GM21786 (cell line): ENCODE data around the gene ITGA11.
"Not testable (repeated sequence)": the region's sequence is repeated elsewhere in the genome, so short reads cannot be mapped to it uniquely, and the experiment has no call there.

ENCODE experiments used
- ATAC-seq: cut with Tn5 transposase; IDR thresholded peaks from one replicate; pipeline ENCODE4 v1.9.1; 2021; ENCODE audit not compliant: unreplicated experiment

Gene ITGA11

DNA sequence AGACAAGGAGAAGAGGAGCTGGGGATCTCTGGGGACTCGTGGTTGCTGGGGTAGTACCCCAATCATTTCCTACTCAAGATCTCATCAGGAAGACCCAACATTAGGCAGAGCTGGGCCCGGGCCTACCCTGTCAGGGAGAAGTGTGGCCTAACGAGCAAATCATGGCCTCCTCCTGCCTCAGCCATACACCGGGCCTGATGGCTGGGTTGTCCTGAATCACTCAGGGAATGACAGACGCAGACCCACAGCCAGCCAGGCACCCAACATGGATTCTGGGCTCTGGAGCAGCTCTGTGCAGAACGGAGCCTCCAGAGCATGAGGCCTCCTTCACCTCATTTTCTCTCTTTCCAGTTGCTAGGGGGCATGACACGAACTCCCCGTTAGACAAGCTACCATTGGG lies 19.7 kb downstream of the ITGA11 start:
- ATAC-seq: no peak

DNA sequence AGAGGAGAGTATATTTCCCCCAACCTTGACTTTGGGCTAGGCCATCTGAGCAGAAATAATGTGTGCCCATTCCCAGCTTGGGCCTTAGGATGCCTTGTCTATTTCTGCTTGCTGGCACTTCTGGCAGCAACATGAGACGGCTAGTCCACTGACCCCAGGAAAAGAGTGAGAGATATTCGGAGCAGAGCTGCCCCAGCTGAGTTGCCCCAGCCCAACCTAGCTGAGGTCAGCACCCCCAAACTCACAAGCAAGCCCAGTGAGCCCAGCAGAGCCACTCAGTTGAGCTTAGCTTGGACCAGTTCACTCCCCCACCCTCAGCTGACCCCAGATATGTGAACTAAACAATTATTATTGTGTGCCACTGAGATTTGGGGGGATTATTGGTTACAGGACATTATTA lies 20.2 kb downstream of the ITGA11 start:
- ATAC-seq: no peak

DNA sequence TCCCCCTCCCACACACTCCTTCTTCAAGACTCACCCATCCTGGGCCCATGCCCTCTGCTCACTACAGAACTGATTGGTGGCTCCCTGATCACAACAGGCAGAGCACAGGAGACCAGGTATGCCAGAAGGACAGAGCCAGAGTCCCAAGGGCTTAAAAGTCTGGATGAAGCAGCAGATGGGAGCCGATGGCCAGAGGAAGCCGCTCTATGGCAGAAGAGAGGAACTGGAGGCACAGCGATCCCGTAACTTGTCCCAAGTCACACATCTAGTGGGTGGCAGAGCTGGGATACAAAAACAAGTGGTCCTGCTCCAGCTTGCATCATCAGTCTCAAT lies 20.7 kb downstream of the ITGA11 start:
- ATAC-seq: no peak

DNA sequence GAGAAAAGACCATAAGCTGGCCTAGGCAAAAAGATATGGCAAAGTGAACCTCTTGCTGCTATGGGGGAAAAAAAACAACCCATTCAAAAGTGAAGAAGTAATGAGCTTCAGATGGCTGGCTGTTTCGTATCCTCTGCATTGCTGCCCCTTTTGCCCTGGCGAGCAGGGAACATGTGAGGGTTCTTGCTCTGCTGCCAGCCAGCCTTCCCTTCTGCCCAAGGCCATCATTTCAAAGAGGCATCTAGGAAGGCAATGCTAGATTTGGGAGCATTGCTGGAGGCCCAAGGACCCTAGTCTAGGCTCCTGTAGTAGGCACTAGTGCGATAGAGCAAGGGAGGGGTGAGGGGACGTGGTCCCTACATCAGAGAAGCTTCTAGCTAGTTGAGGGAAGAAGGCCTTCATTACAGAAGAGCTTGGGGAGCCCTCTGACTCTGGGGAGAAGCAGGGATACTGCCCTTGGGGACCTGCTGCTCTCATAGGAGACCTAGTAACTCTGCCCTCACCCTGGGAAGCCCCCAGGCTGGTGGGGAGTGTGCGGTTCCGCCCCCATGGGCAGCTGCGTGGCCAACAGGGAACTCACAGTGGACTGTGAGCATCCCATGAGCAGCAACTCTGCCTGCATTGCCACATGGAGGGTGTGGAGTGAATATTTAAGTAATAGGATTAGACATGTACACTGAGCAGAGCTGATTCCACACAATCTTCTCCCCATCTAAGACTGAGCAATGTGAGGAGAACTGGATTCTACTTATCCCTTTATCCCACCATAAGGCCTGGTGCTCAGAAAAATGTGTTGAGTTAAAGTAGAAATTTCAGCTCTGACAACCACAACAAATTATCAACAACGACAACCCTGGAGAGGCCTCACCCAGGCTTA lies 21.3 kb downstream of the ITGA11 start:
- no peak for ATAC-seq

DNA sequence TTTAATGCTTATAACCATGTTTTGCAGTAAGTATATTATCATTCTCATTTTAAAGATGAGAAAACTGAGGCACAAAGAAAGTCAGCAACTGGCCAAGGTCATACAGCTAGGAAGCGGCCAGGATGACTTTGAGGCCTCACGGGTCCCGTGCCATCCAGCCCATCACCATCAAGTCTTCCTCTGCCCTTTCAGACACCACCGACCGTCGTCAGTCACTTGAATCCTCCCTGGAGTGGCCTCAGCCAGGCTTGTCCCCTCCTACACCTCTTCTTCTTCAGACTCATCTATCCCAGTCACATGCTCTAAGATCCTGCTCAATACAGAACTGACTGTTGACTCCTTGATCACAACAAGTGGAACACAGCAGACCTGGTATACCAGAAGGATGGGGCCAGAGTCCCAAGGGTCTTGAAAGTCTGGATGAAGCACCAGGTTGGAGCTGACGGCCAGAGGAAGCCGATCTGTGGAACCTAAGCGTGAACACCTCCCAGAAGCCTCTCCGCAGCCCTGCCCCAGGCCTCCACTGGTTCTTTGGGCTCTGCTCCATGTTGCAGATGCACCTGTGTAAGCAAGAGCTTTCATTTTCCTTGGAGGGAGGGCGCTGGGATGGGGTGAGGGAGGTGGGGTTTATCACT lies 22.1 kb downstream of the ITGA11 start:
- no peak for ATAC-seq

DNA sequence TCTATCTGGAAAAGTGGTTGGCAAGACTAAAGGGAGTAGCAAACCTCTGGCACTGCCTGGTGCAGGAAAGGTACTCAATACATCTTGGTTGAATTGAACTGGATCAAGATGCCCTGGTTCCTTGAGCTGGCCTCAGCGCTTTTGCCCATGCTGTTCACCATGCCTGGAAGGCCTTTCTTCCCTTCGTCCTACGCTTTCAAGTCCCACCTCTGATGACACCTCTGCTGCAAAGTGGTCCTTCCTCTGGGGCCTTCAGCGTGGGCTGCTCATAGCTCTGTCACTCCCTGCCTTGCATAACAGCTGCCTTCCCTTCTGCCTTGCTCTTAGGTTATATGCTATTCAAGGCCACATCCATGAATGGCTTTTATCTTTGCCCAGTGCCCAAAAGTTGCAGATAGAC lies 23.0 kb downstream of the ITGA11 start:
- ATAC-seq: no peak

DNA sequence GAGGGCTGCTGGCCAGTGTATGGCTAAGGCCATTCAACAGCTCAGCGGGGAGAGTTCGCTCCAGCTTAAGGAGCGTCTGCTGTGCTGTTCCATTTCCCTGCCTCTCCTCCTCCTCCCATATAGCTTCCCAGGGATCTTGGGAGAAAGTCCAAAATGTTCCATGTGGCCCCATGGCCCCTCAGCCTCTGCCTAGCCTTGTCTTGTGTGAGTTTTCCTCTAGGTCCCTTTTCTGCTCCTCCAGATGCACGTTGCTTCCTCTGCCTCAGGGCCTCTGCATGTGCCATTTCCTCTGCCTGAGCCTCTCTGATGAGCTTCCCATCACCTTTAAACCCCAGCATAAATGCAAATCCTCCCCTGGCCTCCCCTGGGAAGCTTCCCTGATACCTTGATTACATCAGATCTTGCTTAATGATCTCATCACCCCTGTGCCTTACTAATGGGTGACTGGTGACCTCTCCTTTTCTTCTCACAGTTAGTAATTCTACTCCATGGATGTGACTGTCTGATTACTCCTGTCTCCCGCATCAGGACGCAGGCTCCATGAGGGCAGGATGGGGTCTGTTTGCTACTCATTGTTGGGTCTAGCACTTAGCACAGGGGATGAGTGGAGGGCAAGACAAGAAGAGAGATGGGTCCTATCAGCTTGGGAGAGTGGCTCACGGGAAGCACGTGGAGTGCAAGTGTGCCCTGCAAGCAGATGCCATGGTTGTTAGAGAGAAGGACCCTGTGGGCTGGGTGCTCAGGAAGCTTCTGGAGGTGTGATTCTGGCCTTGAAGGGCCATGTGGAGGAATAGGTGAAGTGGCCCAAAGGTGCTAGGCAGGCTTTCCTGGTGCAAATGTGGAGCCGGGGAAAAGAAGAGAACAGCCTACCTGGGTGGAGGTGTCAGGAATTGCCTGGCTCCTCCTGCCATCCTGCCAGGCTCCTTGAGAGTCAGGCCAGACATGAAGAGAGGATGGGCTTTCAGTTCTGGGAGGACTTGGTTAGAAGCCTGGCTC lies 23.8 kb downstream of the ITGA11 start:
- ATAC-seq: no peak

DNA sequence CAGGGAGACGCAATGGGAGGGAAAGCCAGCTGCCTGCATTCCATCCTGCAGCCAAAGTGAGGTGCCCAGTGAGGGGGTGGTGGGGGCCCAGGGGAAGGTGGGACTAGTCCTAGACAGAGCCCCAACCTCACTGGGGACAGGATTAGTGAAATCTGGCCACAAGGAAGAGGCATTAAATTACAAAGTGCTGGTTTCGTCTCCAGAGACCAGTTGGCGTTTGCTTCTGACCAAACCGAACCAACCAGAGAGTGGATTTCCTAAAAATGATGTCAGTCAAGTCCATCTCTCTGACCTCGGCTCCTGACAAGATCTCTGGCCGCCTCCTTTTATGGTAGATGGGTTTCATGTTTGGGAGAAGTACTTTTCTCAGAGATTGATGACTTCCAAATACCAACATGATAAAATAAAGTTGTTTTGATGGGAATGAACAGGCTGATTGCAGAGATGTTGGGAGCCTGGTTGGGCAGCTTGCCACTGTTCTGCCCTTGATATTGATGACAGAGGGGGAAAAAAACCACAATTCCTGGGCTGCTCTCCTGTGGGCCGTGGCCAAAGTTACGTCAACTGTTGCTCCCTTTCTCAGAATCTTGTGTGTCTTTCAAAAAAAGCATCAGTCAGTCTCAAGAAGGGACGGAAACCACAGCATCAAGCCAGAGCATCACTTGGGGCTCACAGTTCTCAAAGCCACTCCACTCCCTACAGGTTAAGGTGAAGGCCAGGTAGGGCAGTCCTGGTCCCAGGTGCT lies 24.6 kb downstream of the ITGA11 start:
- no peak for ATAC-seq

DNA sequence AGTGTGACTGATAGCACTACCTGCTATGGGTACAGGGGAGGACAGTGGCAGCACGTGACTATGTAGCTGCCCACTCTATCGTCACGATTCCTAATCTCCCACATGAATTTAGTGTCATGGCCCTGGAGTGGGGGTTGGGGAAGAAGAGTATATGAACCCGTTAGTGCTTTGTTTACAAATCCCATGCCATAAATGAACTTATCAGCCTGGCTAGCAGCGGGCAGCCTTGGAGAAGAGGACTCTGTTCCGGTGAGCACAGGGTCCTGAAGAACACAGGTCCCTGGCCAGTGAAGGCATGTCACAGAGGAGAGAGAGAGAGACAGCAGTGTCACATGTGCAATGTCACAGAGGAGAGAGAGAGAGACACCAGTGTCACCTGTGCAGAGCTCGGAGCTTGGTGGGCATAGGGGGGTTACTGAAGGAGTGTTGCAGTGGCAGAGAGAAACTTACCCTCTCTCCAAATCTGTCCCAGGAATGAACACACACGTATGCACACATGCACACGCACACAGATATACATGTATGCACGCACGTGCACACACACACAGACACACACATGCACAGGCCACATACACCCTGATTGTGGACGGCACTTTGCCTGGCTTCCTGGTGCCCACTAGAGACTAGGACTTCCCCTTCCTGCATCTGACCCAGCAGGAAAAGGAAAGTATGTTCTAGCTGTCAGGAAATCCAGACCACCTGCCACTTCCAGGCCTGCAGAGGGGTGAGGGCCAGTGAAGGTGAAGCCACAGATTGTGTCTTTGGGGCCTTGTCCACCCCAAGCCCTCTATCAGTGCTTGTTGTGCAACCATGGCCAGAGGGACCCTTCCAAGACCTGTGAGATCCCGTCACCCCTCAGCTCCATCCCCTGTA lies 26.3 kb downstream of the ITGA11 start:
- no peak for ATAC-seq

DNA sequence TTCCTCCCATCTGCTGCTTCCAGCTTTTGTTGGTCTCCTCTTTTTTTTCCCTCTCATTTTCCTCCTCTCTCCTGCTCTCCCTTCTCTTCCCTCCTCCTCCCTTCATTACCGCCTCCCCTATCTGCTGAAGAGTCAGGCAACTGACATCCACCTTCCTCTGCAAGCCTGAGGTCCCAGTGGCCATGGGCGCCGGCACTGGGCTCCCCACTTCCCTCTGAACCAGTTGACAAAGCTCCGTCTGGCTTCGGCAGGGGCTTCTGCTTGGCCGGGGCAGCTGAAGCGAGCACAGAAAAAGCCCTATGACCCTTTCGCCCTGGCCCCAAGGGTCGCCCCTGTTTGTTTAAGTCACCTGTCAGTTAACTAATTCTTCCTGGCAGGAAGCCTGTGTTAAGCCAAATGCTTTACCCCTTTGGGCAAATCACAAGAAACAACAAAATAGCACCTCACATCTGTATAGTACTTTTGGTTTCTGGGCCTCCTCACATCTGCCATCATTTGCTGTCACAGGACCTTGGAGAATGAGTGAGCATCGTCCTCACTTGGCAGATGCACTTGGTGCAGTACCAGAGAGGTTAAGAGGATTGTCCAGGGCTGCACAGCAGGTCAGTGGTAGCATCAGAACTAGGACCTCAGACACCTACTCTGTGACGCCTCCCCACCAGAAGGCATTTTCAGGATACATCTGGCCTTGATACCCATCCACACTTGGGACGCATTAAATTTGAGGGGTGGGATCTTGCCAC lies 27.7 kb downstream of the ITGA11 start:
- no peak for ATAC-seq

DNA sequence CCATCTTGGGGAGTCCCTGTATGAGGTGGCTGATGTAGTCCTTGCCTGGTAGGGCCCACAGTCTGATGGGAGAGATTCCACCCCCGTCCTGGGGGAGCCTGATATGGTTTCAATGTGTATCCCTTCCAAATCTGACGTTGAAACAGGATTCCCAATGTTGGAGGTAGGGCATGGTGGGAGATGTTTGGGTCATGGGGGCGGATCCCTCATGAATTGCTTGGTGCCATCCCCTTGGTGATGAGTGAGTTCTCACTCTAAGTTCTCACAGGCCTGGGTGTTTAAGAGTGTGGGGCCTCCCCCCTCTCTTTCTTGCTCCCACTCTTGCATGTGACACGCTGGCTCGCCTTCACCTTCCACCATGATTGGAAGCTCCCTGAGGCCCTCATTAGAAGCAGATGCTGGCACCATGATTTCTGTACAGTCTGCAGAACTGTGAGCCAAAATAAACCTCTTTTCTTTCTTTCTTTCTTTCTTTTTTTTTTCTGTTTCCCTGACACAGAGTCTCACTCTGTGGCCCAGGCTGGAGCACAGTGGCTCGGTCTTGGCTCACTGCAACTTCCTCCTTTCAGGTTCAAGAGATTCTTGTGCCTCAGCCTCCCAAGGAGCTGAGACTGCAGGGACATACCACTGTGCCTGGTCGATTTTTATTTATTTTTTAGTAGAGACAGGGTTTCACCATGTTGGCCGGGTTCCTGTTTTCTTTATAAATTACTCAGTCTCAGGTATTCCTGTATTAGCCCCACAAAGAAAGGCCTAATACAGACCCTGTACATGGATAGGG lies 28.6 kb downstream of the ITGA11 start:
- no peak for ATAC-seq

DNA sequence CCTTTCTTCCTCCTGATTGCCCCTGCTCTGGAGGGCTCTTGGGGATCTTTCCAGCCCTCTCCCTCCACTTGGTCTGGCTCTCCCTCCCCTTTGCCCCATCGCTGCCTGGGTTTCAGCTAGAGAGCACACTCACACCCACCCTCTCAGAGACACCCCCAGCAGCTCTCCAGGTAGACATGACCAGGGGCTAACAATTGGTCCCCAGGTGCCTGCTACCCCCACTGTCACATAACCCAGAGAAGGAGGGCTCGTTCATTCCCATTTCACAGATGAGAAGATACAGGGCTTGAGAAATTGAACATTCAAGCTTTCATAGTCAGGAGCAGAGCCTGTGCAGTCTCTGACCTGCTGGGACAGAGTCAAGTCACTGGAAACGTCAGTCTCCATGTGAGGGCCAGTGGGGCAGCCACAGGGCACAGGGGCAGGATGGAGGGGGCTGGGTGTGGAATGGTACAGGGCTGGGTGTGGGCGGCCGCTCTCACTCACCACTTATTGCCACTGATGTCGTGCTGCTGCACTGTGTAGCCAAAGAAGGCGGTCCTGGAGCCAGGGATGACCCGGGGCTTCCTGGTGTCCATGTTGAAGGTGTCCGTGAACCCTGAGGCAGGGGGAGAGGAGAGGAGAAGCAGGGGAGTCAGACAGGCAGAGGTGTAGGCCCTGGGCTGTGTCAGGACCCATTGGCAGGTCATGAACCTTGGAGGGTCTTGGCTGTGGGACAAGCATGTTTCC lies 29.4 kb downstream of the ITGA11 start:
- no peak for ATAC-seq

DNA sequence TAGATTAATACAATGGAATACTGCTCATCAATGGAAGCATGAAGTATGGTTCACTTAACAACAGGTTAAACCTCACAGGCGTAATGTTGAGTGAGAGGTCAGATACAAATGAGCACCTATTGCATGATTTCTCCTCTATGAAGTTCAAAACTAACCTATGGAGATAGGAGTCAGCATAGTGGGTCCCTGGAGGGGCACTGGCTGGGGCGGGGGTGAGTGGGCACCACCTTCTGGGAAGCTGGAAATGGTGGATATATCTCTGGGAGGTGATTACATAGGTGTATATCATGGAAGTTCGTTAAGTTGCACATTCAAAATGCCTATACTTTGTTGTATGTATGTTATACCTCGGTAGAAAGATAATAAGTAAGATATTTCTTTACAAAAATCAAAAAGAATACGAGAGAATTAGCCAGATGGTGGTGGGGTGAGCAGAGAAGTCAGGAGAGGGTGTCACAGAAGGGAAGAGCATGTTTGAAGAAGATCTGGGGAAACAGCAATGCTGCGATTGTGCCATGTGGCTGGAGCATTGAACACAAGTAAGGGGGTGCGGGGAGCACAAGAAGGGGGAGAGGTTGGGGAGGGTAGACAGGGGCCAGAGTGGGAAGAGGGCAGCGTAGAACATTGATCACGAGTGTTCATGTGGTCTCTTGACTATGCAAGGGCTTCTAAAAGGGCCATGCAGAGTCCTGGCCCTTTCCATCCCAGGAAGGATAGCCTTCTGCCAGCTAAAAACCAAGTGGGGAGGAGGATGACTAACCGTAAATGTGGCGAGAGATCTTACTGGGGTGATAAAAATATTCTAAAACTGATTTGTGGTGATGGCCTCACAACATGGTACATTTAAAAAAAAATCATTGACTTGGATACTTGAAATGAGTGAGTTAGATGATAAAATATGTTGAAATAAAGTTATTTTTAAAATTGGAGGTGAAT lies 30.2 kb downstream of the ITGA11 start:
- ATAC-seq: no peak

DNA sequence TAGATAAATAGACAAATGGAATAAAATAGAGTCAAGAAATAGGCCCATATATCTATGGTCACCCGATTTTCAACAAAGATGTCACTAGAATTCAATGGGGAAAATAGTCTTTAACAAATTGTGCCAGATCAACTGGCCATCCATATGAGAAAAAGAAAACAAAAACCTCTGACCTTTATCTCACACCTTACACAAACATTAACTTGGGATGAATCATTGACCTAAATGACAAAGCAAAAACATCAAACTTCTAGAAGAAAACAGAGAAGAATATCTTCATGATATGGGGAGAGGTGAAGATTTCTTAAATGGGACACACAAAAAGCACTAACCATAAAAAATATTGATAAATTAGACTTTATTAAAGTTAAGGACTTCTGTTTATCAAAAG lies 31.9 kb downstream of the ITGA11 start:
- ATAC-seq: no peak

DNA sequence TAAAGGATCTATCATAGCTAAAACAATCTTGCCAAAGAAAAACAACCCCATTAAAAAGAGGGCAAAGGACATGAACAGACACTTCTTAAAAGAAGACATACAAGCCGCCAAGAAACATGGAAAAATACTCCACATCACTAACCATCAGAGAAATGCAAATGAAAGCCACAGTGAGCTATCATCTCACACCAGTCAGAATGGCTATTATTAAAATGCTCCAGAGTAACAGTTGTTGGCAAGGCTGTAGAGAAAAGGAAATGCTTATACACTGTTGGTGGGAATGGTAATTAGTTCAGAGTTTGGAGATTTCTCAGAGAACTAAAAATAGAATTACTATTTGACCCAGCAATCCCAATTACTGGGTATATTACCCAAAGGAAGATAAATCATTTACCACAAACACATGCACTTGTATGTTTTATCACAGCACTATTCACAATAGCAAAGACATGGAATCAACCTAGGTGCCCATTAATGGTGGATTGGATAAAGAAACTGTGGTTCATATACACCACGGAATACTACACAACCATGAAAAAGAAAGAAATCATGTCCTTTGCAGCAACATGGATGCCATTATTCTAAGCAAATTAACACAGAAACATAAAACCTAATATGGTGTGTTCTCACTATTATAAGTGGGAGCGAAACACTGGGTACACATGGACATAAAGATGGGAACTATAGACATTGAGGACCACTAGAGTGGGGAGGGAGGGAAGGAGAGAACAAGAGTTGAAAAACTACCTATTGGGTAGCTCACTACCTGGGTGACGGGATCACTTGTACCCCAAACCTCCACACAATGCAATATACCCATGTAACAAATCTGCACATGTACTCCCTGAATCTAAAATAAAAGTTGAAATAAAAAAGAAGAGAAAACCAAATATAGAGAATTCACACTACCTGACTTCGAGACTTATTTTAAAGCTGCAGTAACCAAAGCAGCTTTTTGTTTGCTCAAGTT lies 32.6 kb downstream of the ITGA11 start:
- ATAC-seq: no peak

DNA sequence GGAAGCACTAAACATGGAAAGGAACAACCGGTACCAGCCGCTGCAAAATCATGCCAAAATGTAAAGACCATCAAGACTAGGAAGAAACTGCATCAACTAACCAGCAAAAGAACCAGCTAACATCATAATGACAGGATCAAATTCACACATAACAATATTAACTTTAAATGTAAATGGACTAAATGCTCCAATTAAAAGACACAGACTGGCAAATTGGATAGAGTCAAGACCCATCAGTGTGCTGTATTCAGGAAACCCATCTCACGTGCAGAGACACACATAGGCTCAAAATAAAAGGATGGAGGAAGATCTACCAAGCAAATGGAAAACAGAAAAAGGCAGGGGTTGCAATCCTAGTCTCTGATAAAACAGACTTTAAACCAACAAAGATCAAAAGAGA lies 34.0 kb downstream of the ITGA11 start:
- not testable (repeated sequence) for ATAC-seq
